HG02938 (cell line): ENCODE results near the gene PIN1.
A peak's percentile ranks its signal among the peaks of the same experiment; 100 is the strongest.
"Not testable (repeated sequence)": the region's sequence is repeated elsewhere in the genome, so short reads cannot be mapped to it uniquely, and the experiment has no call there.

ENCODE experiments used
- ATAC-seq: cut with Tn5 transposase; IDR thresholded peaks from one replicate; pipeline ENCODE4 v1.9.1; 2021; ENCODE audit warnings: mild to moderate bottlenecking, moderate library complexity; ENCODE audit not compliant: unreplicated experiment

Gene PIN1

DNA sequence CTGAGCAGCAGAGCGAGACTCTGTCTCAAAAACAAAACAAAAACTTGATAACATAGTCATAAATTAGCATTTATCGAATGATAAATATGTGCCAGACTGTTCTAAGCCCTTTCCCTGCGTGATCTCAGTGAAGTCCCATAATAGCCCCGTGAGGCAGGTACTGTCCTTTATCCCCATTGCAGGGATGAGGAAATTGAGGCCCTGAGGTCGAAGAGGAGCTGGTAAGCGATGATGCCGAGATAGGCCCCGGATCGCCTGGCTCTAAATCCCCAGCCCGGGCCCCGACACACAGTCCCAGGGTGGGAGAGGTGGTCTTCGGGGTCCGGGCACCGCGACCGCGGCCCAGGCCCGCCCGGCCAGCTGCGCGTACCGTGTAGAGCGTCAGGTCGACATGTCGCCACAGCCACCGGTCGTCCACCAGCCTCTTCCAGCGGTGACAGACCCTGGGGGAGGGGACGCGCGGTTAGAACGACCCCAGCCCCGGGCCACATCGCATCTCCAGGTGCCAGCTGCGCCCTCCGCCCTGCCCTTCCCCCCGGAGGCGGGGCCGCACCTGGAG, 16.9 kb upstream of the PIN1 start:
- no peak for ATAC-seq

DNA sequence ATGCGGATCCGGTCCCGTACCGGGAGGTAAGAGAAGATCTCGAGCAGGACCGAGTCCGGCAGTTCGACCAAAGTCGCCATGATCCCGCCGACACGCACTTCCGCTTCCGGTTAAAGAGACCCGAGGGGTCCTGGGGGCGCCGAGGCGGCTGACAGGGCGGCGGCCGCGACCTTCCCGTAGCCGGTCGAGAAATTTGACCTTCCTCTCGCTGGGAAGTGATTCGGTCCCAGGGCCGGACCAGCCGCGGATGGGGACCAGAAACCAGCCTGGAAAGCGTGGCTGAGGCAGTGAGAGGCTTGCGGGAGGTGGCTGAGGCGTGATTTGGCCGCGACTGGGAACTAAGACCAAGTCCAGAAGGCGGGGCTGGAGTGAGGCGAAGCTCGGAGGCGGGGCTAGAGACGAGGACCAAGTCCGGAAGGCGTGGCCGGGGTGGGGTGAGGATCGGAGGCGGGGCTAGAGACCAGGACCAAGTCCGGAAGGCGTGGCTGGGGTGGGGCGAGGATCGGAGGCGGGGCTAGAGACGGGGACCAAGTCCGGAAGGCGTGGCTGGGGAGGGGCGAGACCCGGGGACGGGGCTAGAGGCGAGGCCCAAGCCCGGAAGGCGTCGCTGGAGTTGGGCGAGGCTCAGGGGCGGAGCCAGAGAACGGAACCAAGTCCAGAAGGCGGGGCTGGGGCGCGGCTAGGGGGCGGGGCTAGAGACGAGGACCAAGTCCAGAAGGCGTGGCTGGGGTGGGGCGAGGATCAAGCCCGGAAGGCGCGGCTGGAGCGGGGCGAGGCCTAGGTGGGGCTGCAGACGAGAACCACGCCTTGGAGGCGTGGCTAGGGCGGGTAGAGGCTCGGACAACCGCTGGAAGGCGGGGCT, 16.2 kb upstream of the PIN1 start, which contains the start of gene FBXL12:
FBXL12 (minus strand) TSS at position 346 of the 862 bp plus-strand sequence; CDS start at position 80, 266 bp downstream.
- ATAC-seq, result peak; percentile 83

DNA sequence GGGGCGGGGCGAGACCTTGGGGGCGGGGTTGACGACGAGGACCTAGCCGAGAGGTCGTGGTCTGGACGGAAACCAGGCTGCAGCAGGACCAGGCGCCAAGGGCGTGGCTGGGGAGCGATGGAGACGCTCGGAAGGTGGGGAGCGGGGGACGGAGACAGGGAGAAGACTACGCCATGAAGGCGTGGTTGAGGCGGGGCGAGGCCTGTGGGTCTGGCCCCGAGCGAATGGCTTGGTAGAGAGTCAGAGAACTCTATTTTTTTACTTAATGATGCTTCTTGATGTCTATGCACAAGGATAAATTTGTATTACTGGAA, 15.6 kb upstream of the PIN1 start:
- ATAC-seq, result no peak

DNA sequence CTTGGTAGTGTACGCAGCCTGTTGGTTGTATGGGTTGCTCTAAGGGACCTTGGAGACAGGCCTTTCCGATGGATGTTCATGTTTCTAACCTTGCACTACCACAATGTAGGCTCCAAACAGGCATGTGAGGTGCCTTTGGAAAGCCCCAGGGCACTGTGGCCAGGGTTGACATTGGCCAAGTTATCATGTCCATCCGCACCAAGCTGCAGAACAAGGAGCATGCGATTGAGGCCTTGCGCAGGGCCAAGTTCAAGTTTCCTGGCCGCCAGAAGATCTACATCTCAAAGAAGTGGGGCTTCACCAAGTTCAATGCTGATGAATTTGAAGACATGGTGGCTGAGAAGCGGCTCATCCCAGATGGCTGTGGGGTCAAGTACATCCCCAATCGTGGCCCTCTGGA, 15.1 kb upstream of the PIN1 start:
- not testable (repeated sequence) for ATAC-seq

DNA sequence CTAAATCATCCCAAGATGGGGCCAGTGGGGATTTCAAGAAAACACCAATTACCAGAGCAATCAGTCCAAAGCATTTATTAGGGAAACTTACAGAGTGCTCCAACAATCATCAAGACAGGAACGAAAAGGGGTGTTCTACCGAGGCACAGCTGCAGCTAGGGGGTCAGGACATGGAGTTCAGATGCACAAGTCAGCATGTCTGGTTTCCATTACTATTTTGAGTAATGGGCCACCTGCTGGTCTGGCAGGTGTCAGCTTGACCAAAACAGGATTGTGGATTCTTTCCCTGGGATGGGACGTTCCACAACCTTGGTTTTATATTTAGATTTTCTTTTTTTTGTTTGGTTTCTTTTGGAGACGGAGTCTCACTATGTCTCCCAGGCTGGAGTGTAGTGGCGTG, 11.3 kb upstream of the PIN1 start:
- no peak for ATAC-seq

DNA sequence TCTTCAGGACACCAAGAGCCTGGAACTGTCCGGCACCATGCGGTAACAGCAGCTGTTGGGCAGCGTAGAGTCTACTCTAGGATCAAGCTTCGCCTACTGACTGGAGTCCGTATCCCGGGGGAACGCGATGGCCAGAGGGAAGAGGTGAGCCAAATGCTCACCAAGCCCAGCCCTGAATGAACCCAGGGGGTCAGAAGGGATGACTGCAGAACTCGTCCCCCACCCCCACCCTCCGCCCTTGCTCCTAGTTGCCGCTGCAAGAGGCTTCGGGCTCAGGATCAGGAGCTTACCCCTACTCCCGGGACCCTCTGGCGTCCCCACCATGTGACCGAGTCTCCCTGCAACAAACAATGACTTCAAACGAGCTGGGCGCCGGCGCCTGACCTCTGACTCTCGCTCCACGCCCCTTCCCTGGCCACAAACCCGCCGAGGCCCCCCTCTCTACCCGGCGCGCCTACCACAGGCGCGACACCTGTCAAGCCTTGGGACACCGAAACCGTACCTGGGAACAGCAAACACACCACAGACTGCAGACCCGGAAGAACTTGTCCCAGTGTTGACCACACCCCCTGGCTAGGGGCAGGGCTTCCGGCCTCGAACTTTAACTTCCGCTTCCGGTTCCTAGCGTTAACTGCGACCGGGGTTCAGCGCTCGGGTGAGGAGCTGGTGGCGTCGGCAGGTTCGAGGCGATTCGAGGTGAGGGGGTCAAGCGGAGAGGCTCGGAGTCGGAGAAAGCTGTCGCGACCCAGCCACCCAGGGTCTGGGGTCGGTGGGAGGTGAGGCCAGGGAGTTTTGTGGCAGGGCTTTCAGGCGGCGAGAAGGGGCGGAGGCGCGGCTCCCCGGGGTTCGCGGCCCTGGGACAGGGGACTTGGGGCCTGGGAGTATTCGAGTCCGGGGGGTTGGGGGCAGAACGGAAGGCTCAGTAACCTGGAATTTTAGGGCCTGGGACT, 7.6 kb upstream of the PIN1 start, which contains the start of gene UBL5:
UBL5 (plus strand) TSS at position 630 of the 950 bp plus-strand sequence. CDS start 420 bp downstream, outside the sequence.
- peak; percentile 93 for ATAC-seq

DNA sequence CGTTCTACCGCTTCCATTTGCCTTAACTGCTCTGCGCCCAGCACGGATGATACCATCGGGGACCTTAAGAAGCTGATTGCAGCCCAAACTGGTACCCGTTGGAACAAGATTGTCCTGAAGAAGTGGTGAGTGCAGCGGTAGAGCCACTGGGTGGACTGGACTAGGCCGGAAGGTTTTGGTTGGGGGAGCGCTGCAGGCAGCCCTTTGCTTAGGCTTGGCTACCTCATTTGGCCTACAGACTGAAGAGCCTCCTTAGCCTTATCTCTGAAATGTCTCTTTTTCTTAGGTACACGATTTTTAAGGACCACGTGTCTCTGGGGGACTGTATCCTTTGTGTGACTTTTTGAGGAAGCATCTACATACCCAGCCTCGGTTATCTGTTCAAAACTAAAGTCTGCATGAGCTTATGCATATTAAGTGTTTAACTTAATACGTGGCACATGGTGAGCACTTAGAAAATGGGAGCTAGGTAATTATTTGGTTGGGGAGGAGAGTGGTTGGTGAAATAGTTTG, 6.5 kb upstream of the PIN1 start:
- ATAC-seq, result no peak

DNA sequence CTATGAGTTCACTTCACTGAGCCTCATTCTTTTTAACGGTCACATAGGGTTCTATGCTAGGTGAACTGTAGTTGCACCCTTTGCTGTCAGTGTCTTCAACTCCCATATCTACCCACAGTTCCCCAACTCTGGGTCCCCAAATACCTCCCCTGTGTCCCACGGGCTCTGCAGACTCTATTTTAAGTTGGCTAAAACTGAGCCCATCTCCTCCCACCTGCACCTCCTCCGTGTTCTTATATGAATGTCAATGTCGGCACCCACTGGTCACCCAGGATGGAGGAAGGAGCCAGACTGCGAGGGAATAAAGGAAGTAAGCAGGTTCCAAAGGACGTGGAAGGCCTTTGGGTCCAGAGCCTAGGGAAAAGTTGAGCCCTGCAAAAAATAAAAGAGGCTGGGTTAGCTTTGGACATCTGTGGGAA, 802 bp upstream of the PIN1 start:
- no peak for ATAC-seq

DNA sequence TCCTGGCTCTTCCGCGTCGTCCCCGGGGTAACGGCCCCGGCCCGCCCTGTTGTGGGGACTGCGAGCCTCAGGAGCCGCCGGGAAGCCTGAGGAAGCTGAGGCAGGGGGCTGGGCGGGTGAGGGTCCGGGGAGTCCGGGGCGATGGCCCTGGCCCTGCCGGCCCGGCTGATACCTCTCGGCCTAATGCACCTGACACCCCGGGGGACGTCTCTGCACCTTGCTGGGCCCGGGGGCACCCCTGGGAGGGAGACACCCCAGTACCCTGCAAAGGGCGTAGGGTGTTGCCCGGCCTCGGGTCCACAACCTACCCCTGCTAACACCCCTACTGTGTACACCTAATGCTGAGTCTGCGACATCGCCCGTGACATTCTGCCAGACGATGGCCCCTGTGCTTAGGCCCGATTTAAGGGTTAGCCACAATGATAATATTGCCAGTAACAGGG, 410 bp downstream of the PIN1 start:
- no peak for ATAC-seq

DNA sequence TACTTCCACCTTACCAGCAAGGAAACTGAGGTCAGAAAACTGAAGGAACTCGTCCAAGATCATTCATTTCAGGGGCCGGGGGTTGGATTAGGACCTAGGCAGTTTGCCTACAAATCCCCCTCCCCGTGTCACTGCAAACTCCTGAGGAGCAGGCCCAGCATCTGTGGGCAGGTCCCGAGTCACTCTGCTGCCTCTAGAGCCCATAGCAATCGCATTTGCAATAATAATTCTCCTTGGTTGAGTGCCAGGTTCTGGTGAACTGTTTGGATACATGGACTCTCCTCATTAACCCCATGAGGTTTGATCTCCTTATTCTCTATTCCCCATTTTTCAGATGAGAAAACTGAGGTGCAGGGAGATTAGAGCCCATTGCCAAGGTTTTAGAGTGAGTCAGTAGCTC, 903 bp downstream of the PIN1 start:
- ATAC-seq, result no peak

DNA sequence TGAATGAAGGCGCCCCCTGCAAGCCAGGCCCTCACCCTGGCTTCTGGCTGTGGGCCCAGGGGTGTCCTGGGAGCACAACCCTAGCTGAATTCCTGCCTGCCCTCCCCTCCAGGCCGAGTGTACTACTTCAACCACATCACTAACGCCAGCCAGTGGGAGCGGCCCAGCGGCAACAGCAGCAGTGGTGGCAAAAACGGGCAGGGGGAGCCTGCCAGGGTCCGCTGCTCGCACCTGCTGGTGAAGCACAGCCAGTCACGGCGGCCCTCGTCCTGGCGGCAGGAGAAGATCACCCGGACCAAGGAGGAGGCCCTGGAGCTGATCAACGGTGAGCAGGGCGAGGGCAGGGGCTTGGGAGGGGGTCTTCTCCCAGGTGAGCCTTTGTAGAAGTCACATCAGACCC, 3.2 kb downstream of the PIN1 start:
- ATAC-seq, result no peak

DNA sequence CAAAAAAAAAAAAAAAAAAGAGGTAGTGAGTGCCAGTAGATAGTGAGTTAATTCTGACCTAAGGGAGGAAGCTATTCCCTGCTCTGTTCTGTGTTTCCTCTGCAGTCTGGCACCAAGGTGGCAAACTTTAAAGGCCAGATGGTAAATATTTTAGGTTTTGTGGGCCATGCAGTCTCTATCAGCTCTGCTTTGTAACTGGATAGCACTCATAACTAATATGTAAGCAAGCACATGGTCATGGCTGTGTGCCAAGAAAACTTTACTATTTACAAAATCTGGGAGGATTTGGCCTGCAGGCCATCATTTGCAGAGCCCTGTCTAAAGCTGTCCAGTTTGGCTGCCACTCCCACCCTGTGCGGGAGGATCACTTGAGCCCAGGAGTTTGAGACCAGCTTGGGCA, 4.3 kb downstream of the PIN1 start:
- no peak for ATAC-seq

DNA sequence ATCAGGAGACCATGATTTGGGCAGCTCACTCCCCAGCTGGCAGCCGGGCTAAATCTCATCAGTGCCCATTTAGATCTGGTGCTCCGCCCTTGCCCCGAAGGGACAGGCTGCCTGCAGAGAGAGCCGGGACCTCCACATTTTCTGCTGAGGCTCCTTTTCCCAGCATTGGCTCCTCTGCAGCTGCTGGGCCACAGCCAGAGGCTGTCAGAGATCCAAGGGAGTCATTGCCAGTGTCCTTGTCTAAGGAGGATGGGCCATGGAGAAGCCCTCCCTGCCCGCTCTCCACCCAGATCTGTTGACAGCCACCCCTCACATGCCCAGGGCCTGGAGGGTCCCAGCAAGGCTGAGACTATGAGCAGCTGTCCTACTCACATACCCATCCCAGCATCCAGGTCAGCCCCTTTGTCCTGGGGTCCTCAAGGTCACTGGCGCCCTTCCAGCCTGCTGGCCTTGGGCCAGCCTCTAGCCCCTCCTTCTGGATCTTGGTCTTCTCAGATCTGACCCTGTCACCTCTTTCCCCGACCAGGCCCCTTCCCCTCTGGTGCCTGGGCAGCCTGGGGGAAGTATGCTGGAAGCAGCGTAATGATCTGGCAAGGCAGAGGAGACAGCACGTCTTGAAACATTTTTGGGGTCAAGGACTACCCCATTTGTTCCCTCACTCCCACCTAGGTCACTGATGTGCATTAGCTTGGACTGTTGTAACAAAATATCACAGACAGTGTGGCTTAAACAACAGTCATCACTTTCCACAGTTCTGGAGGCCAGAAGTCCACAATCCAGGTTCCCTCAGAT, 7.9 kb downstream of the PIN1 start:
- ATAC-seq, result no peak

DNA sequence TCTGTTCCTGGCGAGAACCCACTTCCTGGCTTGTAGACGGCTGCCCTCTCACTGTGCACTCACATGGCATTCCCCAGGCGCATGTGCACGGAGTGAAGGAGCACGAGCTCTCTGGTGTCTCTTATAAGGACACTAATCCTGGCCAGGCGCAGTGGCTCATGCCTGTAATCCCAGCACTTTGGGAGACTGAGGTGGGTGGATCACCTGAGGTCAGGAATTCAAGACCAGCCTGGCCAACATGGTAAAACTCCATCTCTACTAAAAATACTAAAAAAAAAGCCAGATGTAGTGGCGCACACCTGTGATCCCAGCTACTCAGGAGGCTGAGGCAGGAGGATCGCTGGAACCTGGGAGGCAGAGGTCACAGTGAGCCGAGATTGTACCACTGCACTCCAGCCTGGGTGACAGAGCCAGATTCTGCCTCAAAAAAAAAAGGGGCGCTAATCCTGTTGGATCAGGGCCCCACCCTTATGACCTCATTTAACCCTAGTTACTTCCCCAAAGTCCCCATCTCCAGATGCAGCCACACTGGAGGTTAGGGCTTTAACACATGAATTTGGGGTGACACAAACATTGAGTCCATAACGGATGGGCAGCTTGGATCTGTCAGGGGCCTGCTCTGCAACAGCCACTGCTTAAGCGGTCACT, 8.6 kb downstream of the PIN1 start:
- not testable (repeated sequence) for ATAC-seq

DNA sequence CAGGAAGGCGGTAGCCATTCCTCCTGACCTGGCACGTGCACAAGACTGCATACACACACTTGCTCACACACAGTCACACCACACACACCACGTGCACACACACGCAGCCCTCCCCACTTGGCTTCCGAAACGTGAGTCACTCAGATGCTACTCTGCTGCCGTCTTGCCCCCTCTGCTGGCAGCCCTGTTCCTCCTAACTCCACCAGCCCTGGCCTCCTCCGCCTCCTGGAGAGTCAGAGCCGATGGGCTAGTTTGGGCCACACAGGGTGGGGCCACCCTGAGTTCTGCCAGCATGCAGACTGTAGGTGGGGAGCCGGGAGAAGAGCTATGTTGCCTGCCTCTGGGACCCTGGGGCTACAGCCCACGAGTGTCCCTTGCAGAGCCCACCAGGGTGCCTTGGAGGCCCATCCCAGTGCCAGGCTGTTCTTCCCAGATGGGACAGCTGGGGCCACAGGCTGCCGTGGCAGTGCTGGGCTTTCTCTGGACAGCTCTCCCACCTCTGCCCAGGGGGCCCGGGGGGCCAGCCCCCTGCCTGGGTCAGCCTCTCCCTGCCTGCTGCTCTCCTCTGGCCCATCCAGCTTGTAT, 12.1 kb downstream of the PIN1 start:
- ATAC-seq, result no peak

DNA sequence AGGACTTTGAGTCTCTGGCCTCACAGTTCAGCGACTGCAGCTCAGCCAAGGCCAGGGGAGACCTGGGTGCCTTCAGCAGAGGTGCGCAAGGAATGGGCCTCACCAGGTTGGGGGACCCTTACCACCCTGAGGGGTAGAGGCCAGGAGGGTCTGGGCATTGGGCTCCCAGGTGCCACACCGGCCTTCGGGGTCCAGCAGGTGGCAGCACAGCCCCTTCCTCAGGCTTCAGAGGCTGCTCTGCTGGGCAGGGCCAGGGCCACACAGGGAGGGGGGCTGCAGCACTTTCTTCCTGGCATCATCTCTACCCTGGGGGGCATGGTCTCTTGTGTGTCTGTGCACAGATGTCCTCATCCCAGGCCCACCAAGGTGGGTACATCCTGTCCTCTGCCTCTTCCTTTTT, 12.9 kb downstream of the PIN1 start:
- ATAC-seq, result no peak

DNA sequence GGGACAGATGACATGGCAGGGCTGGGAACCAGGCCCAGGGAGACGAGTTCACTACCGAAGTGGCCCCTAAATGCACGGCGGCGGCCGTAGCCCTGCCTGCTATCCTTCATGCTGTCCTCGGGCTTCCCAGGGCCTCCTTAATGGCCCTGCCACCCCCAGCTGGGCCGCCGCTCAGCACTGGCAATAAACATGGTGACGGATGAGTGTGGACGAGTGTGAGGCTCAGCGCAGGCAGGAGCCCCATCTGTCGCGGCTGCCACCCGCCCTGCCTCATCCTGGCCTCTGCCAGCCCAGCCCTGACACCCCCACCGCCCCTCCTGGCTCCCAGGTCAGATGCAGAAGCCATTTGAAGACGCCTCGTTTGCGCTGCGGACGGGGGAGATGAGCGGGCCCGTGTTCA, 13.6 kb downstream of the PIN1 start:
- ATAC-seq, result no peak

DNA sequence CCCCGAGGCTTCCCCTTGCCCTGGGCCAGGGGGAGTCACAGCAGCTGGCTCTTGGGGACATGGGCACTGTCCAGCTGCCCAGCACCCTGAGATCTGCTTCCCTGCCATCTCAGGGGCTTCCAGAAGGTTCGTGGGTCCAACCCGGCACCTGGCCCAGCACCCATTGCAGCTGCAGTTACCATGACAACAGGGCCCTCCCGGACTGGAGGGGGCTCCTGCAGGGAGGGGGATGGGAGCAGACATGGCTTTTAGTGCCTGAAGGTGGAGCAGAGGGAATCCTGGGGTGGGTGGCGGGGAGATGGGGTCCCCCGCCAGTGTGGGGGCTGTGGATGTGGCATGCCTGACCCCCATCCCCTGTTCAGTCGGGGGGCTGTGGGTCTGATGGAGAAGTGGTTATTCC, 14.7 kb downstream of the PIN1 start:
- ATAC-seq, result no peak

DNA sequence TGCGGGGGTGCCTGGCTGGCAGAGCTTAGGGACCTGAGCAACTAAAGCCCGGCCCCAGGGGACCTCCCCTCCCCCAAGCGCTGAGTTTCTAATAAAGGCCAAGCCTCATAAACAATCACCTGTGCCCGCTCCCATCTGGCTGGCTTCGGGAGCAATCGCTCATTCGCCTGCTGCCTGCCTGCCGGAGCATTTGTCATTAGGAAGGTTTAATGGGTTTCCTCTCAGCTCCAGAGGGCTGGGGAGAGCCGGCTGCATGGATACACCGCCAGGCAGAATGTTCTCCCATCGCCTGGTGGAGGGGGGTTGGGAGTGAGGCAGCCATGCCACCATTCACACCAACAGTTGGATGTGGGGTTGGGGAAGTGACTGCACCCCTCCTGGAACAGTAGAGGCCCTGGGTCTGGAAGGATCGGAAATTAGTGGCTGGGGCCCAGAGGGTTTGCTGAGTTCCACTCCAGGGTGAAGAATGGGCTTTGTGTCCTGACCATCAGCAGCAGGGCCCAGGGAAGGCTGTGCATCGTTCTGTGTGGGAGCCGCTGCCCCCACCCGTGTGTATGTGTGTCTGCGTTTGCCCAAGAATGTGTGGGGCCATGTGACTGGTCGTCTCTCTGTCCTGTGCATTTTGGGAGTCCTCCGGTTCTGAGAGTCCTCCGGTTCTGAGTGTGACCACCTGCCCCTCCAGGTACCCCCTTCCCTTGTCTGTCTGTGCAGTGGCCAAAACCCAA, 15.3 kb downstream of the PIN1 start:
- no peak for ATAC-seq
